ENCODE data around the gene EIF2AK3. TPM values are rescaled to one million over a fixed set of nuclear protein-coding genes. Genes with fewer than 3 reads are reported as not detected.

EIF2AK3 gene
- total and polyA plus RNA-seq, 2 of the 4 experiments (the other 2 are of a cell fraction), result 7.9 to 22.8 TPM

DNA sequence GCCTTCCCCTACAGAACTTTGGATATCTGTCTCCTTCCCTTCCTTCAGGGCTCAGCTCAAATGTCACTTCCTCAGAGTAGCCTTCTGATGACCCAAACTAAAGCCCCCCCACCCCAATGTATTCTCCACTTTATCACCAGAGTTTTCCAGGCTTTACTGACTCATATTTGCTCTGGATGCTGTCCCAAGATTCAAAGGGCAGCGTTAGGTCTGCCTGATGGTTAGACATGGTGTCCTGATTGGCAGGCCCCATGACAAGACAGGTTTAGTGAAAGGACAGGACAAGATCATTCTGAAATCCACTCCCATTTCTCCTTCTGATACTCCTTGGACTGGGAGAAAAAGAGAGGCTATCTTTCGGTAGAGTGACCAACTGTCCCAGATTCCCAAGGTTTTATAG lies 41.6 kb upstream of the EIF2AK3 start:
- H2BK120ac ChIP-seq (ENCODE audit: low read depth, low read length), result no peak overlapping the region
- H3K9me1 ChIP-seq (ENCODE audit: insufficient read depth, low read length), result no peaks in the 10 kb centered on the region
- no peak overlapping the region for H2BK15ac ChIP-seq (ENCODE audit: low read depth, low read length)
- CTCF ChIA-PET, result interaction anchor here (0.9 to 2.3 kb wide), 5 partner anchors 12 to 86 kb away, joined by 3 to 11 read pairs (median 4); no protein-coding TSS in a partner anchor
- in situ Hi-C loops (cut with MboI; ENCODE audit: low sequenced_read_pairs) (loop anchor here (5.0 to 25.0 kb wide), 3 partner anchors 77 to 607 kb away; partner anchors contain the start of genes KRCC1 and SMYD1), dilution Hi-C loops (cut with HindIII; ENCODE audit: low sequenced_read_pairs, unreplicated experiment) (no loop called here), intact Hi-C loops (cut with micrococcal nuclease) (loop anchor here (1.0 kb wide), 1 partner anchor 78 kb away; no protein-coding TSS in a partner anchor)
- TF ChIP-seq RCOR1 (IDR thresholded peaks at IDR 0.05; ENCODE audit: insufficient replicate concordance, low read length) (no peak), RFX5 (IDR thresholded peaks at IDR 0.05; ENCODE audit: low read depth, low read length) (no peak), MAZ (IDR thresholded peaks at IDR 0.05; ENCODE audit: borderline replicate concordance, low read depth, low read length) (no peak)
- no peak overlapping the region for H2AFZ ChIP-seq (replicated peaks; ENCODE audit: low read length, poor library complexity)
- H3K4me1 ChIP-seq (ENCODE audit: control insufficient read depth, insufficient read depth, low read length), result no peaks in the 10 kb centered on the region
- H3K79me1 ChIP-seq (ENCODE audit: low read depth in 1 of 2, low read length in 2 of 2), result no peaks in the 10 kb centered on the region
- H2BK5ac ChIP-seq (ENCODE audit: low read depth, low read length, poor library complexity, severe bottlenecking), result no peak overlapping the region
- no peak overlapping the region for H3K9ac ChIP-seq (ENCODE audit: low read depth, low read length)
- H3K27ac ChIP-seq (ENCODE audit: insufficient read depth, low read length), result no peak overlapping the region
- H3K23ac ChIP-seq (ENCODE audit: low read depth, low read length), result no peak overlapping the region; the same call in 1 of the 2 replicates
- H3K4me3 ChIP-seq (ENCODE audit: insufficient read depth, low read depth, low read length), result no peak overlapping the region
- H3K36me3 ChIP-seq (ENCODE audit: control insufficient read depth, insufficient read depth, low read length), result no peaks in the 10 kb centered on the region
- WGBS, 2 experiments (ENCODE audit: extremely low coverage in 2 of 2, insufficient read length in 1 of 2), result no CpG with 5 or more reads among the region's 2 CpGs
- DNase-seq, result no peak
- no peak overlapping the region for H2BK20ac ChIP-seq (ENCODE audit: low read depth, low read length)
- no peak overlapping the region for H4K8ac ChIP-seq (ENCODE audit: low read depth in 2 of 2, low read length in 2 of 2)
- H3K27me3 ChIP-seq (ENCODE audit: control insufficient read depth, insufficient read depth, low read length), result peaks cover 8% of the 10 kb centered on the region
- no peaks in the 10 kb centered on the region for H3K9me3 ChIP-seq (ENCODE audit: control insufficient read depth, insufficient read depth, low read length)
- H2AK9ac ChIP-seq (replicated peaks; ENCODE audit: low read depth, low read length, poor library complexity), result no peak overlapping the region
- H3K14ac ChIP-seq (replicated peaks; ENCODE audit: low read depth, low read length), result no peak overlapping the region
- no peaks in the 10 kb centered on the region for H4K20me1 ChIP-seq (ENCODE audit: insufficient read depth, low read length)
- no peak overlapping the region for H3K56ac ChIP-seq (ENCODE audit: extremely low read depth, insufficient read depth, low read length)
- no peak overlapping the region for H4K5ac ChIP-seq (ENCODE audit: low read depth, low read length)
- no peak overlapping the region for H3K18ac ChIP-seq (ENCODE audit: low read depth, low read length)
- H3K4ac ChIP-seq (ENCODE audit: low read depth, low read length), result no peak overlapping the region
- POLR2A ChIA-PET (ENCODE audit: unreplicated experiment), result no interaction called here
- no peak for ATAC-seq (ENCODE audit: low read depth)
- H4K91ac ChIP-seq (ENCODE audit: insufficient read depth, low read depth, low read length), result no peak overlapping the region
- H3K4me2 ChIP-seq (ENCODE audit: low read depth, low read length), result no peak overlapping the region
- no peak overlapping the region for H2AK5ac ChIP-seq (ENCODE audit: low read depth, low read length)
- no TSS peak for BruUV-seq (replicated peaks)
